Body of pancreas (tissue), 4 donors: ENCODE measurements around the gene DNAAF8.

Experiments used
- POLR2A ChIP-seq, 3 donors: fragments of 450-650 bp; IDR thresholded peaks; one replicate each; pipeline ENCODE4 v1.6.1; 2016; ENCODE audit warnings: antibody characterized with exemption in 3 of 3, mild to moderate bottlenecking in 2 of 3
- TF ChIP-seq, protein P1 (sequence below), 7 experiments: fragments of 450-650 bp in 4 of 7; fragments of 200-600 bp in 3 of 7; sonication (generic) in 3 of 7; IDR thresholded peaks; one replicate each; pipeline ENCODE4 v1.5.1; 2016 to 2019; ENCODE audit warnings: antibody characterized with exemption in 7 of 7

DNA sequence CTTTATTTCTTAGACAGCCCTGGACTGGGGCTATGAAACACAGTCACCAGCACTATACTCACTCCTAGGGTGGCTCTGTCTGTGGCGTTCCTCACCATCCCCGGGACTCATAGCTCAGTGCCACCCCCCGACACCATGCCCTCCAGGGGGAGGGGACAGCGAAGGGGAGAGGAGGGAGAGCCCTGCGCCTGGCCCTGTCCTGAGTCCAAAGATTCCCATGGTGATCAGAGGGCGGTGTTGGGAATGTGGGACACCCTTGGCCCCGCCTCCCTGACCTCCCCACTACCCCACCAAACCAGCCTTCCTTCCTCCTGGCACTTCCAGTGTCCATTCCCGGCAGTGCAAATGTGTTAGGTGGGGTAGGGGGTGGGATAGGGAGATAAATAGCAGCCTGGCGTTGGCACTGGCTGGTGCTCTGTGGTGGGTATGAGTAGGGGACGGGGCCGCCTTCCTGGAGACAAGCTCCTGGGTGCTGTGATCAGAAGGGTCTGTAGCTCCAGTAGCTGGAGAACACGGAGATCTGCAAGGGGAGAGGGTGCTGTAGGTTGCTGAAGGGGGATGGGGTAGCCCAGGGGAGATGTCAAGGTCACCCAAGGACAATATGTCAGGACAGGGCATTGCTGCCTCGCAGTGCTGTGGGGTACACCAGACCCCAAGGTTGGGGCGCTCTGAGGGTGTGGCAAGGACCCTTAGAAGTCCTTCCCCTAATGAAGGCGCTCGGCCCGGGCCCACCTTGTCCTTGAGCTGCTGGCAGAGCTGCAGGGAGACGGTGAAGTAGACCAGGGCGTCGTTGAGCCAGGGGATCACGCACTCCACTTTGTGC lies 62.9 kb downstream of the DNAAF8 start:
- TF ChIP-seq, protein P1, sequence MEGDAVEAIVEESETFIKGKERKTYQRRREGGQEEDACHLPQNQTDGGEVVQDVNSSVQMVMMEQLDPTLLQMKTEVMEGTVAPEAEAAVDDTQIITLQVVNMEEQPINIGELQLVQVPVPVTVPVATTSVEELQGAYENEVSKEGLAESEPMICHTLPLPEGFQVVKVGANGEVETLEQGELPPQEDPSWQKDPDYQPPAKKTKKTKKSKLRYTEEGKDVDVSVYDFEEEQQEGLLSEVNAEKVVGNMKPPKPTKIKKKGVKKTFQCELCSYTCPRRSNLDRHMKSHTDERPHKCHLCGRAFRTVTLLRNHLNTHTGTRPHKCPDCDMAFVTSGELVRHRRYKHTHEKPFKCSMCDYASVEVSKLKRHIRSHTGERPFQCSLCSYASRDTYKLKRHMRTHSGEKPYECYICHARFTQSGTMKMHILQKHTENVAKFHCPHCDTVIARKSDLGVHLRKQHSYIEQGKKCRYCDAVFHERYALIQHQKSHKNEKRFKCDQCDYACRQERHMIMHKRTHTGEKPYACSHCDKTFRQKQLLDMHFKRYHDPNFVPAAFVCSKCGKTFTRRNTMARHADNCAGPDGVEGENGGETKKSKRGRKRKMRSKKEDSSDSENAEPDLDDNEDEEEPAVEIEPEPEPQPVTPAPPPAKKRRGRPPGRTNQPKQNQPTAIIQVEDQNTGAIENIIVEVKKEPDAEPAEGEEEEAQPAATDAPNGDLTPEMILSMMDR (IDR thresholded peaks at IDR 0.05) = no peak
- no peak for TF ChIP-seq POLR2A (IDR thresholded peaks at IDR 0.05)
